H1 (cell line): ENCODE results near the gene SPRED1. TPM values are rescaled to one million over a fixed set of nuclear protein-coding genes. Genes with fewer than 3 reads are reported as not detected.

ENCODE experiments used
- BRCA1 ChIP-seq: IDR thresholded peaks from 2 replicates; pipeline ENCODE4 v1.6.1; 2012; ENCODE audit warnings: low read depth, low read length, improper control_type of control experiment
- EGR1 ChIP-seq: IDR thresholded peaks from 2 replicates; pipeline ENCODE4 v1.6.1; 2011; ENCODE audit warnings: low read depth, low read length, borderline replicate concordance
- EP300 ChIP-seq, 2 experiments: IDR thresholded peaks; 1 replicate in 1 of 2; 2 replicates in 1 of 2; pipeline ENCODE4 v1.6.1; 2011 to 2012; ENCODE audit warnings: low read depth in 2 of 2, low read length in 2 of 2, mild to moderate bottlenecking in 2 of 2, borderline replicate concordance in 1 of 2, inconsistent platforms in 1 of 2, moderate library complexity in 1 of 2
- NRF1 ChIP-seq: IDR thresholded peaks from 2 replicates; pipeline ENCODE4 v1.6.1; 2011; ENCODE audit warnings: mild to moderate bottlenecking, low read depth, low read length, improper control_type of control experiment
- polyA plus RNA-seq, 7 experiments: library from polyadenylated mRNA; depleted of rRNA in 3 of 7; stranded (reverse) in 5 of 7; unstranded in 2 of 7; fragments of >200 nt in 5 of 7; fragments of 200-250 nt in 2 of 7; gene quantifications; 1 replicate in 5 of 7; 2 replicates in 1 of 7; 4 replicates in 1 of 7; pipeline versions ENCODE4 v1.2.1 to v1.2.3, GENCODE V29; 2011 to 2013; ENCODE audit warnings: missing spikeins in 2 of 7, mixed read lengths in 2 of 7
- total RNA-seq: library from RNA; stranded (reverse); fragmentation: NEBNext Ultra II Directional; extraction: Animal tissue kit (Norgen Biotek cat#: 25700); gene quantifications from 2 replicates; pipeline ENCODE4 v1.2.1, GENCODE V29; 2021

SPRED1 gene
- total and polyA plus RNA-seq, 2 of the 8 experiments (the other 6 are each of a cell fraction or from before 2014, with no cell fraction given) = 5.5 to 30.3 TPM

- TF ChIP-seq EGR1 (no peak), NRF1 (no peak), BRCA1 (no peak), EP300 (IDR thresholded peaks at IDR 0.05; ENCODE audit: borderline replicate concordance in 1 of 2, low read depth in 2 of 2, low read length in 2 of 2) (no peak)
Measured at GRCh38 chr15:38332711-38333110, 80.1 kb downstream of the SPRED1 start (continued).
